ENCODE measurements around the gene FPGS. TPM values are rescaled to one million over a fixed set of nuclear protein-coding genes. Genes with fewer than 3 reads are reported as not detected.

Gene FPGS
- total RNA-seq, 3 donors from 2014 or later (not counting 1 experiment from before 2014, with no cell fraction given) = 99.1 to 108 (median 107) TPM

DNA sequence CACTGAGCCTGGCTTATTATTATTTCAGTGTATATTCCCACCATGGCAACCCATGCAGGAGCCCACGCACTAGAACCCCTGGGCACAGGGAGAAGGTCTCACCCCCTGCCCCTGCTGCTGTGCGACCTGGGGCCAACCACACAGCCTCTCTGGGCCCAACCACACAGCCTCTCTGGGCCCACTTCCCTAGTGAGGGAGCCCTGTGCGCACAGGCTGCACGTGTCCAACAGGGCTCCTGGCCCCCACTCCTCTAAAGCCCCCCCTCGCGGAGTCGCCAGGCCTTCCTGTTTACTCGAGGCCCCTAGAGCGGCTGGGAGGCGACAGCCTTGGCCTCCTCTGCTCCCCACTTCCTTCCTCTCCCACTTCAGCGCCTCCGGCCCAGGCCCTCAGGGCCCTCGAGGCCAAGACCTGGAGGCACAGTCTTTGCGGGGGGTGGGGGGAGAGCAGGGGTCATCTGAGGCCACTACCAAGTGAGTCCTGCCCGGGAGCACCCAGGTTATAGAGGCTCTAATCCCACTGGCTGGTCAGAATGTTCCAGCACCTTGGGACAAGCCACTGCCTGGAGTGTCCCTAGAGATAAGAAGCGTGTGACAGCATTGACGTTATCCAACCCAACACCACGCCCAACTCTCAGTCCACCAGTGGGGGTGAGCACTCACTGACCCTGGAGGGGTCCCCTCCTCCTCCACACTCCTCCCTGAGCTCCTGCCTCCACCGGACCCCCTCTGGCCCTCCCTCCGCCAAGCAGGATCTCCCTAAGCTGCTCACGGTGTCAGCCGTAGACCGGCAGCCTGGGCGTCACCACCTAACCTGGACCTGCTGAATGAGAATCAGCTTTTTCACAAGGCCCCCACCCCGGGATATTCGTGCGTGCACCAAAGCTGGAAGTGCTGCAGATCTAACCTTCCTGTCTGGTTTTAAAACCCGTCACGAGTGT lies 59.7 kb downstream of the FPGS start:
- Histone ChIP-seq H3K27me3 (ENCODE audit: control insufficient read depth, insufficient read depth, low read length) (no peaks in the 10 kb centered on the region), H3K4me1 (ENCODE audit: control insufficient read depth, insufficient read depth, low read length) (peaks cover 75% of the 10 kb centered on the region), H3K27ac (ENCODE audit: low read length) (peak overlapping the region; percentile 87), H3K9me3 (ENCODE audit: control insufficient read depth, insufficient read depth, low read length) (no peaks in the 10 kb centered on the region), H3K4me3 (ENCODE audit: low read length) (no peak overlapping the region), H3K36me3 (ENCODE audit: control insufficient read depth, insufficient read depth, low read length) (no peaks in the 10 kb centered on the region)
- Mint-ChIP-seq H3K36me3 (no peaks in the 10 kb centered on the region), H3K4me3 (peak overlapping the region; percentile 49), H3K9me3 (no peaks in the 10 kb centered on the region), H3K27ac (peak overlapping the region; percentile 85 to 96), H3K27me3 (ENCODE audit: low read depth in 2 of 2) (no peaks in the 10 kb centered on the region), H3K4me1 (peaks cover 19 to 55% of the 10 kb centered on the region in 2 donors)
- intact Hi-C loops (cut with micrococcal nuclease) = loop anchor here (2.0 to 10.0 kb wide), 3 partner anchors 55 to 358 kb away; partner anchors contain the start of genes ST6GALNAC4 and TOR2A
- DNase-seq (peak; percentile 63 to 68), ATAC-seq (peak; percentile 78 to 93 (median 82))
- TF ChIP-seq, protein P1, sequence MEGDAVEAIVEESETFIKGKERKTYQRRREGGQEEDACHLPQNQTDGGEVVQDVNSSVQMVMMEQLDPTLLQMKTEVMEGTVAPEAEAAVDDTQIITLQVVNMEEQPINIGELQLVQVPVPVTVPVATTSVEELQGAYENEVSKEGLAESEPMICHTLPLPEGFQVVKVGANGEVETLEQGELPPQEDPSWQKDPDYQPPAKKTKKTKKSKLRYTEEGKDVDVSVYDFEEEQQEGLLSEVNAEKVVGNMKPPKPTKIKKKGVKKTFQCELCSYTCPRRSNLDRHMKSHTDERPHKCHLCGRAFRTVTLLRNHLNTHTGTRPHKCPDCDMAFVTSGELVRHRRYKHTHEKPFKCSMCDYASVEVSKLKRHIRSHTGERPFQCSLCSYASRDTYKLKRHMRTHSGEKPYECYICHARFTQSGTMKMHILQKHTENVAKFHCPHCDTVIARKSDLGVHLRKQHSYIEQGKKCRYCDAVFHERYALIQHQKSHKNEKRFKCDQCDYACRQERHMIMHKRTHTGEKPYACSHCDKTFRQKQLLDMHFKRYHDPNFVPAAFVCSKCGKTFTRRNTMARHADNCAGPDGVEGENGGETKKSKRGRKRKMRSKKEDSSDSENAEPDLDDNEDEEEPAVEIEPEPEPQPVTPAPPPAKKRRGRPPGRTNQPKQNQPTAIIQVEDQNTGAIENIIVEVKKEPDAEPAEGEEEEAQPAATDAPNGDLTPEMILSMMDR (IDR thresholded peaks at IDR 0.05) = no peak
- WGBS (ENCODE audit: insufficient coverage) = 7% methylated on average over 27 of the region's 29 CpGs

DNA sequence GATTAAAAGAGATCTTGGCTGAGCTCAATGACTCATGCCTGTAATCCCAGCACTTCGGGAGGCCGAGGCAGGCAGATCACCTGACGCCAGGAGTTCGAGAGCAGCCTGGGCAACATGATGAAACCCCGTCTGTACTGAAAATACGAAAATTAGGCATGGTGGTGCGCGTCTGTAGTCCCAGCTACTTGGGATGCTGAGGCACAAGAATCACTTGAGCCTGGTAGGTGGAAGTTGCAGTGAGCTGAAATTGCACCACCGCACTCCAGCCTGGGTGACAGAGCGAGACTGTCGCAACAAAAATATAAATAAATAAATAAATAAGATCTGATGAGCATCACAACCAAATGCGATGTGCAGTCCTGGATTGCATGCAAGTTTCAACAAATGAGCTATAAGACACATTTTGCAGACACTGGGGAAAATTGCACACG lies 60.5 kb downstream of the FPGS start:
- peaks cover 19 to 52% of the 10 kb centered on the region in 2 donors for H3K4me1 Mint-ChIP-seq

More for the DNA sequence above, 60.5 kb downstream of the FPGS start:
- Histone ChIP-seq H3K36me3 (ENCODE audit: control insufficient read depth, insufficient read depth, low read length) (no peaks in the 10 kb centered on the region), H3K27me3 (ENCODE audit: control insufficient read depth, insufficient read depth, low read length) (no peaks in the 10 kb centered on the region), H3K4me3 (ENCODE audit: low read length) (no peak overlapping the region), H3K9me3 (ENCODE audit: control insufficient read depth, insufficient read depth, low read length) (no peaks in the 10 kb centered on the region), H3K27ac (ENCODE audit: low read length) (peak overlapping the region; percentile 87), H3K4me1 (ENCODE audit: control insufficient read depth, insufficient read depth, low read length) (peaks cover 67% of the 10 kb centered on the region)
- H3K4me3 Mint-ChIP-seq = peak overlapping the region; percentile 49
- H3K36me3 Mint-ChIP-seq = no peaks in the 10 kb centered on the region
- intact Hi-C loops (cut with micrococcal nuclease) = loop anchor here (2.0 to 10.0 kb wide), 3 partner anchors 54 to 358 kb away; partner anchors contain the start of genes ST6GALNAC4 and TOR2A
- TF ChIP-seq, protein P1 (IDR thresholded peaks at IDR 0.05) = no peak
- H3K27ac Mint-ChIP-seq = peak overlapping the region; percentile 85 to 96
- DNase-seq (no peak), ATAC-seq (no peak)
- no peaks in the 10 kb centered on the region for H3K27me3 Mint-ChIP-seq (ENCODE audit: low read depth in 2 of 2)
- 84% methylated on average over 10 of the region's 13 CpGs for WGBS (ENCODE audit: insufficient coverage)
- no peaks in the 10 kb centered on the region for H3K9me3 Mint-ChIP-seq

Other genes starting within 250 kb of the FPGS start
- gene STXBP1, start 190.6 kb upstream of the FPGS start, total RNA-seq = 1 to 10 TPM in 2 of 3 donors, under 1 TPM in 1; 0.97 to 1.8 (median 1.6) TPM
- gene CFAP157, start 95.9 kb upstream of the FPGS start, total RNA-seq = not detected
- gene PTRH1, start 87.2 kb upstream of the FPGS start, total RNA-seq = 10 to 100 TPM in 2 of 3 donors, 1 to 10 TPM in 1; 6.9 to 11.5 (median 11.0) TPM
- gene TTC16, start 86.8 kb upstream of the FPGS start, total RNA-seq = 10 to 100 TPM; 15.5 to 23.0 (median 21.5) TPM
- gene TOR2A, start 67.6 kb upstream of the FPGS start, total RNA-seq = 10 to 100 TPM; 20.9 to 27.8 (median 23.7) TPM
- gene SH2D3C, start 24.2 kb upstream of the FPGS start, total RNA-seq = 10 to 100 TPM; 42.8 to 86.8 (median 56.6) TPM
- gene CDK9, start 16.8 kb upstream of the FPGS start, total RNA-seq = 100 to 1,000 TPM; 181 to 207 (median 188) TPM
- 10 to 100 TPM in 2 of 3 donors, 1 to 10 TPM in 1; 8.5 to 13.6 (median 12.3) TPM for gene ENG, start 51.8 kb downstream of the FPGS start, total RNA-seq
- gene AK1, start 74.8 kb downstream of the FPGS start, total RNA-seq = 10 to 100 TPM; 47.3 to 76.3 (median 54.2) TPM
- gene ST6GALNAC6, start 96.7 kb downstream of the FPGS start, total RNA-seq = 100 to 1,000 TPM; 120 to 148 (median 127) TPM
- gene ST6GALNAC4, start 114.2 kb downstream of the FPGS start, total RNA-seq = 10 to 100 TPM; 18.8 to 33.0 (median 20.4) TPM
- 1 to 10 TPM in 1 of 3 donors, under 1 TPM in 2; 0.52 to 1.4 (median 0.97) TPM for gene PIP5KL1, start 127.9 kb downstream of the FPGS start, total RNA-seq
- gene DPM2, start 135.0 kb downstream of the FPGS start, total RNA-seq = 10 to 100 TPM; 22.9 to 31.4 (median 24.1) TPM
- 10 to 100 TPM; 10.3 to 36.0 (median 28.2) TPM for gene EEIG1, start 178.1 kb downstream of the FPGS start, total RNA-seq